Muscle of arm (tissue), 12 donors: Measurements from ENCODE around the gene PDK1. TPM values are rescaled to one million over a fixed set of nuclear protein-coding genes. Genes with fewer than 3 reads are reported as not detected.
"Not testable (repeated sequence)": the region's sequence is repeated elsewhere in the genome, so short reads cannot be mapped to it uniquely, and the experiment has no call there.

Experiments
- DNase-seq: peaks from one replicate; pipeline ENCODE4 v3.0.0-alpha.2; 2013
- polyA plus RNA-seq, 12 donors: library from polyadenylated mRNA; unstranded; fragments of 120-200 nt; gene quantifications; one replicate each; pipeline ENCODE4 v1.2.1, GENCODE V29; 2013; ENCODE audit not compliant: insufficient read length in 12 of 12

Gene PDK1
- polyA plus RNA-seq, 12 donors, result 16.8 to 45.0 (median 26.0) TPM; not detected in 1

- DNase-seq, result no peak
Measured at GRCh38 chr2:172588931-172589330, 33.0 kb downstream of the PDK1 start.

- not testable (repeated sequence) for DNase-seq
Measured at GRCh38 chr2:172591386-172591785, 35.5 kb downstream of the PDK1 start.

- not testable (repeated sequence) for DNase-seq
Measured at GRCh38 chr2:172592190-172592589, 36.3 kb downstream of the PDK1 start.

GRCh38 chr2:172596776-172597175 lies 40.9 kb downstream of the PDK1 start:
- DNase-seq, result no peak

GRCh38 chr2:172597176-172597842 lies 41.4 kb downstream of the PDK1 start:
- DNase-seq, result no peak

GRCh38 chr2:172599947-172600346 lies 44.1 kb downstream of the PDK1 start:
- no peak for DNase-seq

- DNase-seq, result no peak
Measured at GRCh38 chr2:172600557-172601008, 44.7 kb downstream of the PDK1 start.

- DNase-seq, result no peak
Measured at GRCh38 chr2:172606285-172606684, 50.4 kb downstream of the PDK1 start.

- no peak for DNase-seq
Measured at GRCh38 chr2:172607379-172607928, 51.6 kb downstream of the PDK1 start.

- no peak for DNase-seq
Measured at GRCh38 chr2:172609488-172609887, 53.6 kb downstream of the PDK1 start.

- no peak for DNase-seq
Measured at GRCh38 chr2:172612051-172612450, 56.2 kb downstream of the PDK1 start.

GRCh38 chr2:172613040-172613439 lies 57.1 kb downstream of the PDK1 start:
- DNase-seq, result no peak

- no peak for DNase-seq
Measured at GRCh38 chr2:172613615-172614231, 57.8 kb downstream of the PDK1 start.

- no peak for DNase-seq
Measured at GRCh38 chr2:172614932-172615331, 59.0 kb downstream of the PDK1 start.

- DNase-seq, result no peak
Measured at GRCh38 chr2:172615727-172616261, 59.9 kb downstream of the PDK1 start.

- no peak for DNase-seq
Measured at GRCh38 chr2:172617115-172617514, 61.2 kb downstream of the PDK1 start.

- no peak for DNase-seq
Measured at GRCh38 chr2:172623249-172623965, 67.5 kb downstream of the PDK1 start.

- no peak for DNase-seq
Measured at GRCh38 chr2:172624996-172625395, 69.1 kb downstream of the PDK1 start.

GRCh38 chr2:172627181-172627580 lies 71.3 kb downstream of the PDK1 start:
- DNase-seq, result no peak

GRCh38 chr2:172628085-172628484 lies 72.2 kb downstream of the PDK1 start:
- DNase-seq, result no peak

GRCh38 chr2:172629586-172629985 lies 73.7 kb downstream of the PDK1 start:
- no peak for DNase-seq

- DNase-seq, result no peak
Measured at GRCh38 chr2:172630181-172630580, 74.3 kb downstream of the PDK1 start.
